ENCODE results near the gene FARP2. TPM values are rescaled to one million over a fixed set of nuclear protein-coding genes. Genes with fewer than 3 reads are reported as not detected.
"Not testable (repeated sequence)": the region's sequence is repeated elsewhere in the genome, so short reads cannot be mapped to it uniquely, and the experiment has no call there.

Gene FARP2
- total RNA-seq, 1 donor from 2014 or later: 46.5 TPM

GRCh38 chr2:241408849-241409248 lies 52.8 kb downstream of the FARP2 start:
- no peak for DNase-seq

- no peak for DNase-seq
Measured at GRCh38 chr2:241410739-241411176, 54.7 kb downstream of the FARP2 start.

GRCh38 chr2:241412144-241412543 lies 56.1 kb downstream of the FARP2 start:
- DNase-seq: peak; percentile 74

- DNase-seq: not testable (repeated sequence)
Measured at GRCh38 chr2:241413501-241413900, 57.4 kb downstream of the FARP2 start.

- no peak for DNase-seq
Measured at GRCh38 chr2:241413929-241414580, 58.0 kb downstream of the FARP2 start.

- no peak for DNase-seq
Measured at GRCh38 chr2:241415196-241415595, 59.1 kb downstream of the FARP2 start.

GRCh38 chr2:241417626-241418025 lies 61.5 kb downstream of the FARP2 start:
- DNase-seq: no peak

- DNase-seq: no peak
Measured at GRCh38 chr2:241421330-241421729, 65.2 kb downstream of the FARP2 start.

GRCh38 chr2:241421942-241422341 lies 65.9 kb downstream of the FARP2 start:
- DNase-seq: not testable (repeated sequence)

- DNase-seq: no peak
Measured at GRCh38 chr2:241422350-241422749, 66.3 kb downstream of the FARP2 start.

GRCh38 chr2:241423489-241423888 lies 67.4 kb downstream of the FARP2 start:
- DNase-seq: not testable (repeated sequence)

GRCh38 chr2:241425368-241425767 lies 69.3 kb downstream of the FARP2 start:
- no peak for DNase-seq

- no peak for DNase-seq
Measured at GRCh38 chr2:241430178-241430577, 74.1 kb downstream of the FARP2 start.

- no peak for DNase-seq
Measured at GRCh38 chr2:241432824-241433448, 76.9 kb downstream of the FARP2 start.

GRCh38 chr2:241437179-241437578 lies 81.1 kb downstream of the FARP2 start:
- peak; percentile 69 for DNase-seq

GRCh38 chr2:241441492-241441891 lies 85.4 kb downstream of the FARP2 start:
- DNase-seq: no peak

GRCh38 chr2:241443486-241444223 lies 87.6 kb downstream of the FARP2 start:
- DNase-seq: no peak

- DNase-seq: no peak
Measured at GRCh38 chr2:241445426-241445825, 89.3 kb downstream of the FARP2 start.

GRCh38 chr2:241450092-241450491 lies 94.0 kb downstream of the FARP2 start:
- DNase-seq: not testable (repeated sequence)

GRCh38 chr2:241451840-241452506 lies 95.9 kb downstream of the FARP2 start:
- peak; percentile 69 for DNase-seq

GRCh38 chr2:241453919-241454318 lies 97.8 kb downstream of the FARP2 start:
- DNase-seq: not testable (repeated sequence)

GRCh38 chr2:241454837-241455485 lies 98.9 kb downstream of the FARP2 start:
- no peak for DNase-seq
